Fibroblast of the conjunctiva (primary cell): ENCODE measurements around the gene RNASE8.
A peak's percentile ranks its signal among the peaks of the same experiment; 100 is the strongest.

Source experiments
- DNase-seq: peaks from one replicate; pipeline ENCODE4 v3.0.0-alpha.2; 2010; ENCODE audit warnings: low read depth

The RNASE8 gene

GRCh38 chr14:21072781-21073339 lies 15.2 kb downstream of the RNASE8 start:
- no peak for DNase-seq

GRCh38 chr14:21073921-21074320 lies 16.3 kb downstream of the RNASE8 start:
- DNase-seq = no peak

GRCh38 chr14:21074398-21075272 lies 17.0 kb downstream of the RNASE8 start:
- no peak for DNase-seq

- DNase-seq = no peak
Measured at GRCh38 chr14:21075719-21076437, 18.3 kb downstream of the RNASE8 start.

- DNase-seq = no peak
Measured at GRCh38 chr14:21077672-21078071, 20.1 kb downstream of the RNASE8 start.

- DNase-seq = no peak
Measured at GRCh38 chr14:21078287-21078686, 20.7 kb downstream of the RNASE8 start.

GRCh38 chr14:21078726-21079125 lies 21.1 kb downstream of the RNASE8 start:
- no peak for DNase-seq

GRCh38 chr14:21081521-21082142 lies 24.0 kb downstream of the RNASE8 start:
- DNase-seq = no peak

- no peak for DNase-seq
Measured at GRCh38 chr14:21083565-21084325, 26.1 kb downstream of the RNASE8 start.

GRCh38 chr14:21084396-21084795 lies 26.8 kb downstream of the RNASE8 start:
- DNase-seq = no peak

GRCh38 chr14:21084998-21085853 lies 27.6 kb downstream of the RNASE8 start:
- no peak for DNase-seq

GRCh38 chr14:21086908-21087293 lies 29.3 kb downstream of the RNASE8 start:
- DNase-seq = no peak

GRCh38 chr14:21087294-21088091 lies 29.9 kb downstream of the RNASE8 start:
- peak; percentile 93 for DNase-seq

GRCh38 chr14:21088687-21089086 lies 31.1 kb downstream of the RNASE8 start:
- no peak for DNase-seq

- DNase-seq = no peak
Measured at GRCh38 chr14:21089271-21089670, 31.6 kb downstream of the RNASE8 start.

- no peak for DNase-seq
Measured at GRCh38 chr14:21089877-21090193, 32.2 kb downstream of the RNASE8 start.

- DNase-seq = no peak
Measured at GRCh38 chr14:21090194-21090939, 32.7 kb downstream of the RNASE8 start.

GRCh38 chr14:21090940-21091663 lies 33.5 kb downstream of the RNASE8 start:
- no peak for DNase-seq

- no peak for DNase-seq
Measured at GRCh38 chr14:21091821-21092272, 34.2 kb downstream of the RNASE8 start.
